ENCODE results near the gene NPAS3.

Gene NPAS3

DNA sequence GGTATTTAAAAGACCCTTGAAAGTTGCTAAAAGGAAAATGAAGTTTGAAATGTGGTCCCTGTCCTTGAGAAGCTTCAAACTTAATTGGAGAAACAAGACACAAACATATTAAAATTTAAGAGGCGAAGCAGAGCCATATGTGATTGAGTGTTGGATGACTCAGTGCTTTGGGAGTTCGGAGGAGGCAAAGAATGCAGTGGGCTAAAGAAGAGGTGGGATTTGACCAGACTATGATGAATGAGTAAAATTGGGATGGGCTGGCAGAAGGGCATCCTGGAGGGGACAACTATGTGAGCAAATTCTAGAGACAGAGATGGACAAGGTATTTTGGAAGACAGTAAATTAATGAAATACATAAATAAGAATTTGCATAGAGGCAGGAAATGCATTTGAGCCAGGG is 653.6 kb downstream of the NPAS3 start:
- no peak for DNase-seq
- TF ChIP-seq GATA1 (IDR thresholded peaks at IDR 0.05; ENCODE audit: low read depth, low read length): no peak
- TF ChIP-seq POLR2A (IDR thresholded peaks at IDR 0.05; ENCODE audit: low read length): no peak

DNA sequence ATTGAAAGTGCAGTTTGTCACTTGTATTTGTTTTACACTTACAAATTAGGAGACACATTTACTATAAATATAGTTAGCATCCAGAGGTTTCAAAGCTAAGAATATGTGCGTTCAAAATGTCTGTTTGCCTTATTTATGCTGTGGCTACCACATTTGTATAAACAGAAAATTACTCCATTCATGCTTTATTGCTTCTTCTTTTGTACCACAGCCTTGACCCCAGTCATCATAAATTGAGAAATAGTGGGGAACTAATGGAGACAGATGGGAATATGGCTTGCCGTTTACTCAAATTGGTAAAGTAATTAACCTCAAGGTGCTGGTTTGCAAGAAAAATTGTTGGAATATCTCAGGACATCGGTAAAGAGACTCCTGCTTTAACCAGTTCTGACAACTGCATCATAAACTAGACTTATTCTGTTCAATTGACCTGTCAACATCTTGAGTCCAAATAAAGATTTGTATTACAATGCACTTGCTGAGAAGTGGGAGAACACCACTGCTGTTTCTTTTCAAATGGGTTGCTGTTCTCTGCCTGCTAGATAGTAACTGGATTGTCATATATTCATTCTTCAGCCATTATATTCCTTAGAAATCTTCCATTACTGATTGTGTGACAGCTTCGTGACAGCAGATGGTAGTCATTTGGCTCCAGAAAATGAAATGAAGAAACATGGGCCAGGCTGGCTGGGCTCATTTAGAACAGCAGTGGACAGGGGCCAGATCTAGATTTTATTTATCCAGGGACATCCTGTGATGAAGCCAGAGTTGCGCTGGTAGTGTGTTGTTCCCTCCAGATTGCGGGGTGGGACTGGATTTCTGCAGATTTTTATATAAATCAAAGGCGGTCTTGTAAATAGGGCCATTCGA is 657.8 kb downstream of the NPAS3 start:
- no peak for DNase-seq
- TF ChIP-seq GATA1 (IDR thresholded peaks at IDR 0.05; ENCODE audit: low read depth, low read length): no peak
- no peak for TF ChIP-seq POLR2A (IDR thresholded peaks at IDR 0.05; ENCODE audit: low read length)

DNA sequence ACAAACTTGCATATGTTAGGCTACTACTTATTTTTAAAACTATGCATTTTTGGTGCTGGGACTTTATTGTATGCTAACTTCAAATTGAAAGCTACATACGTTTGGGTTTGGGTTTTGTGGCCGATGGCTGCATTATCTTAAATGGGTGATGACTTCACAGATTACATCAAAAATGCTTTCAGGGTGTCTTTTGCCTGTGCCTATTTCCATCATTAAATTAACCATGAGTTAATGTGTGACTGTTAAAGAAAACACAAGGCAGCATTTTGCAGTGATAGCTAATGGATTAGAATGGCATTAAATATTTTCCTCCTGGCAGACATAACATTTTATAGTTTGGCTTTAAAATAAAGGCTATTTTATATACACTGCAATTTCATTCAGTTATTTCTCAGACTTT is 659.9 kb downstream of the NPAS3 start:
- TF ChIP-seq GATA1 (IDR thresholded peaks at IDR 0.05; ENCODE audit: low read depth, low read length): no peak
- DNase-seq: no peak

DNA sequence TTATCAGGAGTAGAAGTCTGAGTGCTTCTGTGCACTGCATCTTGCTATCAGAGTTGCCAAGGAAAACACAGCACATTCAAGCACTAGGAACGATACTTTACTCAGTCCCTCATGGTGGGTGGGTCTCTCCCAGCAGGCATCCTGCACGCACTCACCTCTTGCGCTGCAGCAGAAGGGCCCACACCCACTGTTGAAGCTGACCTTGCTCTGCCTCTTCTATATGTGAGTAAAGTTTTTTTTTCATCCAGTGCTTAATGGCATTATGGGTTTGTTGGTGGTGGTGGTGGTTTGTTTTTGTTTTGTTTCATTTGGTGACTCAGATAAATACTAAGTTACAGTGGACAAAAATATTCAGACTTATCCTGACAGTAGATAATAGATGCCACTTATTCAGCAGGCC is 663.7 kb downstream of the NPAS3 start:
- no peak for TF ChIP-seq GATA1 (IDR thresholded peaks at IDR 0.05; ENCODE audit: low read depth, low read length)
- no peak for TF ChIP-seq POLR2A (IDR thresholded peaks at IDR 0.05; ENCODE audit: low read length)
- no peak for DNase-seq

DNA sequence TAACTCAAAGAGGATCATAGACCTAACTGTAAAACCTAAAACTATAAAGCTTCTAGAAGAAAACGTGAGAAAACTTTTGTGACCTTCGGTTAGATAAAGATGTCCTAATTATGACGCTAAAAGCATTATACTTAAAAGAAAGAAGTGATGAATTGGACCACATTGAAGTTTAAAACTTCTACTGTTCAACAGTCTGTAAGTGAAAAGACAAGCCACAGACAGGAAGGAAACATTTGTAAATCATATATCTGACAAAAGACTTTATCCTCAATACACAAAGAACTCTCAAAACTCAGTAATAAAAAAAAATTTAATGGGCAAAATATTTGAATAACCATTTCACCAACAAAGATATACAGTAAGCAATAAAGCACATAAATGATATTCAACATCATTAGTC is 667.9 kb downstream of the NPAS3 start:
- no peak for DNase-seq
- no peak for TF ChIP-seq GATA1 (IDR thresholded peaks at IDR 0.05; ENCODE audit: low read depth, low read length)
- TF ChIP-seq POLR2A (IDR thresholded peaks at IDR 0.05; ENCODE audit: low read length): no peak

DNA sequence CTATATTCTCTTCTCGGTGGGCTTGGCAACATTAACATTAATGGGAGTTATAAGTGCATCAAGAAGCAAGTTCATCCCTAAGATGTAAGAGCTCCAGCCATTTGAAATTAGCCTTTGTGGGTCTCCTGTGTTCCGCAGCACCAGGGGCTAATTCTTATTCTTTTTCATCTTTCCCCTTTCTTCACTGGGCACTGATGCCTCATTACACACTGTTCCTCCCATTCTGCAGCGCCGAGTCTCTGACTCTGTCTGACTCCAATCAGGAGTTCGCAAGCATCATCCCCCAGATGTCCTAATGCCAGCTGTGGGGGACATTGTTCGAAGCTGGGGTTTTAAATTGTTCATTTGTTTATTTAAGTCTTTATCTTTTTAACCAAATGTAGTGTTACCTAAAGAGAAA is 670.9 kb downstream of the NPAS3 start:
- DNase-seq: no peak
- TF ChIP-seq POLR2A (IDR thresholded peaks at IDR 0.05; ENCODE audit: low read length) (no peak), GATA1 (IDR thresholded peaks at IDR 0.05; ENCODE audit: low read depth, low read length) (no peak)

DNA sequence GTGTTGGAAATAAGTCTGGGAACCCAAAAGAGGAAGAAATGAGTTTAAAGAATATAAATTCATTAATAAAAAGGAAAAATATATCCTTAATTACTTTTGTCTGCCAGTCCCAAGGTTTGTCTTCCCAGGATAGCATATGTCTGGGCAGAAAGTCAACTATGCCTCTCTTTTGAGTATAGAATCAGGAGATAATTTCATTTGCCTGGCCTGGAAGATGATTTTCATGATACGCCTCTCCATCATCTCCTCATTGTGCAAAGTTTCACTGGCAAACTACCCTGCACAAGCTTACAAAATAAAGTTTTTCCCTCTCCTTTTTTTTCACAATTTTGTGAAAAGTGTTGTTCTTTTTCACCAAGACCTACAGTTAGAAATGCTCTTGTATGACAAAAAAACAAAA is 671.4 kb downstream of the NPAS3 start:
- no peak for DNase-seq
- TF ChIP-seq GATA1 (IDR thresholded peaks at IDR 0.05; ENCODE audit: low read depth, low read length): no peak
- TF ChIP-seq POLR2A (IDR thresholded peaks at IDR 0.05; ENCODE audit: low read length): no peak

DNA sequence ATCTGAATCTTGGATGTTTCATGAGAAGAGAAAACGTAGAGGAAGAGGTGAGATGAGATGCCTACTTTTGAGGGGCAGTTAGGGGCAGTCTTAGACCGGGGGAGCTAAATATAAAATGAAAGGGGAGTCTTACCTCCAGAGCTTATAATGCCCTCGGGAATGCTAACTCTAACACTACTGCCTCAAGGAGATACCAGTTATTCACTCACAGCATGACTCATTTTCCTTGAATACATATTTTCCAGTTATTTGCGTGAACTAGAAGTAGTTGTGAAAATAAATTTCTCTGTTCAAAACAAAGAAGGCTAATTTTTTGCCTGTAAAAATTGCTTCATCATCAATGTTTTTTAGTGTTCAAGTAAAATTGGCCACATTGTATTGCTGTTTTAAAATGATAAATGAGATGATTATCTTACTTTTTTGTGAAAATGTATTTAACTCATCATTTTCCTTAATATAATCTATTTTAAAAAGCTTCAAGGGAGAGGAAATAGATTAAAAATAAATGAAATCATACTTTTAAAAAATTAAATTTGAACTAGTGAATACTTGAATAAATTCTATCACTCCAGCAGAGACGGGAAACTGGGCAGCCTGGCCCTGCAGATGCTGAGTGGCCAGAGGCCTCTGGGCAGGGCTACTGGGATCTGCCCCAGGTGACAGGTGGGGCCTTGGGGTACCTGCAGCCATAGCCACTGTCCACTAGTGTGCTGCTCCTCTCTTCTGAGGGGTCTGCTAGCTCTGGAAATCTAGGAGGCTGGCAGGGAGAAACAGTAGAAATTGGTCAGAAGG is 672.9 kb downstream of the NPAS3 start:
- no peak for DNase-seq
- no peak for TF ChIP-seq GATA1 (IDR thresholded peaks at IDR 0.05; ENCODE audit: low read depth, low read length)

DNA sequence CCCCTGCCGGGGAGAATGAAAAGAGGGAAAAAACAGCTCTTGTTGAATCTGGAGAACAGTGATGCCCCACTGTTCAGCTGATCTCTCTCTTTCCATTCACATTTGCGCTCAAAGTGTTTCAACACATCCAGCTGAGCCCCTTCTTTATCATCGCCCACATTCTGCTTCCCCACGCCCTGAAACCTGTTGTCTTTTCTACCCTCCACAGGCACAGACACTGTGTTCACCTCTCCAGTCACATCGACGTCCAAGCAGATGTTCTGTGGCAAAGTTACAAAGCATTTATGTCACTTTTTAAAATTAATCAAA is 673.5 kb downstream of the NPAS3 start:
- peak; percentile 4 to 40 for DNase-seq
- TF ChIP-seq POLR2A (IDR thresholded peaks at IDR 0.05; ENCODE audit: low read length) (no peak), GATA1 (IDR thresholded peaks at IDR 0.05; ENCODE audit: low read depth, low read length) (no peak)

DNA sequence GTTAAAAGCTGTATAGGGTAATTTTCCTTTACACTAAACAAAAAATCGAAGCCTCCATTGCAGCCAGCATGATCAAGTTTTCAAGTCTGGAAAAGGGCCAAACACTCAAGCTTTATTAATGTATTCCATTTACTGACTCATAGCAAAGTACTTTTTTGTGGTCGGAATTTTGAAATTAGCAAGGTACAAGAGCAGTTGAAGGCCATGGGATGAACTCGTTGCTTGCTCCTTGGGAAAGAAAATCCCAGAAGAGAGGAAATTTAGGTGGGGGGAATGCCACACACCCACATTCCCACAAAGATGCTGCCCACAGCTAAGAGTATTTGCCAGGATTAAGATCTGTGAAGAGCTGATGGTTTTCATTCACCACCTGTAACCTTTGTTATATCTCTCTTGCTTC is 678.5 kb downstream of the NPAS3 start:
- no peak for TF ChIP-seq POLR2A (IDR thresholded peaks at IDR 0.05; ENCODE audit: low read length)
- no peak for TF ChIP-seq GATA1 (IDR thresholded peaks at IDR 0.05; ENCODE audit: low read depth, low read length)
- DNase-seq: no peak

DNA sequence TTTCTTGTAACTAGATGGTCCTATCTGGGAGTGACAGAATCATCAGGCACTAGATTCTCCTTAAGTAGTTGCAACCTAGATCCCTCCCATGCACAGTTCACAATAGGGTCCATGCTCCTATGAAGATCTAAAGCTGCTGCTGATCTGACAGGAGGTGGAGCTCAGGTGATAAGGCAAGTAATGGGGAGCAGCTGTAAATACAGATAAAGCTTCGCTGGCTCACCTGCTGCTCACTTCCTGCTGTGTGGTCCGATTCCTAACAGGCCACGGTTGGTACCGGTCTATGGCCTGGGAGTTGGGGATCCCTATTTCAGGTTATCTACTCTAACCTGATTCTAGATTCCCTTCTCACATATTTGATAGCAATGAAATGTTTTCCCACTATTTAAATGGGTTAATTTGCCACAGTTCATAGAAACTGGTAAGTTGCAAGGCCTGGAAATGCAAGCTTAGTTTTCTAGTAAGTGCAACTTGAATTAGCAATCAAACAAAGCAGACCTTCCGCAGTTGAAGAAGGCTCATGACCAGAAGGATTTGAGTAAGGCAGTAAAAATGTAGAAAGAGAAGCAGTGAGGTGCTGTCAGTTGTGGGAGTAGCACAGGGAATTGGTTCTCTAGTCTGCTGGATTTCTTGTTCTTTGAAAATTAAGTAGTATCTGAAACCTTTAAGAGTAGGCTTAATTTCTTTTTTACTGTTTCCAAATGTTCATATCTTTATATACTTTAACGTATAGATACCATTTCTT is 679.9 kb downstream of the NPAS3 start:
- DNase-seq: no peak
- no peak for TF ChIP-seq POLR2A (IDR thresholded peaks at IDR 0.05; ENCODE audit: low read length)
- TF ChIP-seq GATA1 (IDR thresholded peaks at IDR 0.05; ENCODE audit: low read depth, low read length): no peak

DNA sequence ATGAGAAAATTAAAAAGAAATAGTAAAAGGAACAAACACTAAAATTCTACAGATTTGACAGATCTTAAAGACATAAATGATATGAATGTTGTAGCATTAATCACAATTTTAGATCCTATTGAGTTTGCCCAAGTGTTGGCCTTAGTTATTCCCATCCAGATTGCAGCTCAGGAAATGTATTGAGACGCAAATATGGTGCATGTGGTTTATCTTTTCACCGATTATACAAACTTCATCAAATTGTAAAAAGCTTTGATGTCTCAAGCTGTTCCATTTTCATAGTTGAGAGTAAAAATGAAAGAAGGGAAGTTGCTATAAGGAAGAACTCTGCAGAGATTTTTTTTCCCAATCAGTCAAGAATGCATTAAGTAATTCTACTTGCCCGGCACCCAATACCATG is 683.8 kb downstream of the NPAS3 start:
- DNase-seq: no peak

DNA sequence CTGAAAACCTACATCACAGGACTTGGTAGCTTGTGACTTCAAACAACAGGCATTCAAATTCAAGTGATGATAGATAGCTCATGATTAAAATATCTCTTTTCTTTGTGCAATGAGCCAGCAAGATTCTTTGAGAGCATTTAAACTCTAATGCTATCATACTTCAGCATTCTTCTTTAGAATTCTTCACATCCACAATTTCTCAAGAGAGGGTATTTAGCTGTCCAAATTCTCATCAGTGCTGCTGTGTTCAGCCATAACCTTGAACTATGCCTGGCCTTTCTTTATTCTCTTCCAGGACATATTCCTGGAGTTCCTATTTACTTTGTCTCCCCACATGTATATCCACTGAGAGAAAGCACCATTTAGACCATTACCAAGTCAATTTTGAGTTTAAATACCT is 691.1 kb downstream of the NPAS3 start:
- TF ChIP-seq POLR2A (IDR thresholded peaks at IDR 0.05; ENCODE audit: low read length) (no peak), GATA1 (IDR thresholded peaks at IDR 0.05; ENCODE audit: low read depth, low read length) (no peak)
- no peak for DNase-seq

More for the DNA sequence above, 683.8 kb downstream of the NPAS3 start:
- TF ChIP-seq GATA1 (IDR thresholded peaks at IDR 0.05; ENCODE audit: low read depth, low read length): no peak
- TF ChIP-seq POLR2A (IDR thresholded peaks at IDR 0.05; ENCODE audit: low read length): no peak

DNA sequence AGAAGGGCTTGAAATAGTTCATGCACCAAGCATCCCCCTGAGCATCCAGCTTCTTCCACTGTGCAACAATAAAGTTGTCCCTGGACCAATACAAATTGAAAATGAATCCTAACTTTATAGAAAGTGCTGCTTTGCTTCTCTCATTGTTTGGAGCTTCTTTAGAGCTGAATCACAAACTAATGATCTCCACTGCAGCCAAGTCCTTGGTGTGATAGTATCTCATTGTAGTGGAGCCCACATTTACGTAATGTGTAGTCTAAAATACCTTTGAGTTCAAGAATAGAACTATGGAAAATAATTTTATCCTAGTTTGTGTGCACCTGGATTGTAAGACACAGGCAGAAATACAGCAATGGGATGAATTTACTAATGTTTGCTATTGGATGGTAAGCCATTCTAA is 692.3 kb downstream of the NPAS3 start:
- TF ChIP-seq GATA1 (IDR thresholded peaks at IDR 0.05; ENCODE audit: low read depth, low read length) (no peak), POLR2A (IDR thresholded peaks at IDR 0.05; ENCODE audit: low read length) (no peak)
- DNase-seq: no peak

Measured in erythroblast (primary cell).